ENCODE results near the gene PCSK4.
"Not testable (repeated sequence)": the region's sequence is repeated elsewhere in the genome, so short reads cannot be mapped to it uniquely, and the experiment has no call there.

Gene PCSK4

DNA sequence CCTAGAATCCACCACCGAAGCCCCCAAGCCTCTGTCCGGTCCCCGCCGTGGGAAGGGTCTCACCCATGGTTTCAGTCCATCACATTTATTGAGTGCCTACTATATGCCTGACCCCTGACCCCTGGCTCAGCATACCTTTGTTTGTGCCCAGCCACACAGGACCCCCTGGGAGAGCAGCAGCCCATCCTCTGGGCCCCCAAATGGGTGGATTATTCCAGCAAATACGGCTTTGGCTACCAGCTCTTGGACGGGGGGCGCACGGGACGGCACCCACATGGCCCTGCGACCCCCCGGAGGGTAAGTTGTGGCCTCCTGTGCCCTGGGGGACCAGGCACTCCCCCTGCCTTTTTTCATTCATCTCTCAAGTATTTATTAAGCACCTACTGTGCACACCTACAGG, 41.4 kb upstream of the PCSK4 start:
- TF ChIP-seq EZH2phosphoT487 (IDR thresholded peaks at IDR 0.05; ENCODE audit: borderline replicate concordance, low read length), result no peak
- TF ChIP-seq, protein P1, sequence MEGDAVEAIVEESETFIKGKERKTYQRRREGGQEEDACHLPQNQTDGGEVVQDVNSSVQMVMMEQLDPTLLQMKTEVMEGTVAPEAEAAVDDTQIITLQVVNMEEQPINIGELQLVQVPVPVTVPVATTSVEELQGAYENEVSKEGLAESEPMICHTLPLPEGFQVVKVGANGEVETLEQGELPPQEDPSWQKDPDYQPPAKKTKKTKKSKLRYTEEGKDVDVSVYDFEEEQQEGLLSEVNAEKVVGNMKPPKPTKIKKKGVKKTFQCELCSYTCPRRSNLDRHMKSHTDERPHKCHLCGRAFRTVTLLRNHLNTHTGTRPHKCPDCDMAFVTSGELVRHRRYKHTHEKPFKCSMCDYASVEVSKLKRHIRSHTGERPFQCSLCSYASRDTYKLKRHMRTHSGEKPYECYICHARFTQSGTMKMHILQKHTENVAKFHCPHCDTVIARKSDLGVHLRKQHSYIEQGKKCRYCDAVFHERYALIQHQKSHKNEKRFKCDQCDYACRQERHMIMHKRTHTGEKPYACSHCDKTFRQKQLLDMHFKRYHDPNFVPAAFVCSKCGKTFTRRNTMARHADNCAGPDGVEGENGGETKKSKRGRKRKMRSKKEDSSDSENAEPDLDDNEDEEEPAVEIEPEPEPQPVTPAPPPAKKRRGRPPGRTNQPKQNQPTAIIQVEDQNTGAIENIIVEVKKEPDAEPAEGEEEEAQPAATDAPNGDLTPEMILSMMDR (IDR thresholded peaks at IDR 0.05; ENCODE audit: low read depth, low read length, poor library complexity, severe bottlenecking), result no peak
- no peak overlapping the region for H3K27ac ChIP-seq (ENCODE audit: low read depth, low read length)
- no peaks in the 10 kb centered on the region for H3K79me2 ChIP-seq (ENCODE audit: control insufficient read depth, low read length)
- no peaks in the 10 kb centered on the region for H3K27me3 ChIP-seq (ENCODE audit: control insufficient read depth, low read length)
- H3K4me2 ChIP-seq (ENCODE audit: low read length), result no peak overlapping the region
- H3K9me2 ChIP-seq (replicated peaks; ENCODE audit: control insufficient read depth, low read length), result no peaks in the 10 kb centered on the region
- H3F3A ChIP-seq (ENCODE audit: control insufficient read depth, insufficient read depth), result no peaks in the 10 kb centered on the region
- H4K20me1 ChIP-seq (ENCODE audit: control insufficient read depth, insufficient read depth, low read depth, low read length), result no peaks in the 10 kb centered on the region
- no peak overlapping the region for H3K4me3 ChIP-seq (ENCODE audit: low read length)
- H3K36me3 ChIP-seq (ENCODE audit: control insufficient read depth, low read length), result no peaks in the 10 kb centered on the region
- no peaks in the 10 kb centered on the region for H3K4me1 ChIP-seq (ENCODE audit: control insufficient read depth, low read length)
- no peaks in the 10 kb centered on the region for H3K9me3 ChIP-seq (ENCODE audit: control insufficient read depth, insufficient read depth, low read length)

GRCh38 chr19:1530856-1531255, 40.7 kb upstream of the PCSK4 start:
- not testable (repeated sequence) for H3K27me3 ChIP-seq (ENCODE audit: control insufficient read depth, low read length); H3K9me3 ChIP-seq (ENCODE audit: control insufficient read depth, insufficient read depth, low read length); H3K79me2 ChIP-seq (ENCODE audit: control insufficient read depth, low read length); H4K20me1 ChIP-seq (ENCODE audit: control insufficient read depth, insufficient read depth, low read depth, low read length); H3F3A ChIP-seq (ENCODE audit: control insufficient read depth, insufficient read depth); H3K4me2 ChIP-seq (ENCODE audit: low read length); H3K4me3 ChIP-seq (ENCODE audit: low read length); H3K36me3 ChIP-seq (ENCODE audit: control insufficient read depth, low read length); H3K27ac ChIP-seq (ENCODE audit: low read depth, low read length); H3K4me1 ChIP-seq (ENCODE audit: control insufficient read depth, low read length); H3K9me2 ChIP-seq (replicated peaks; ENCODE audit: control insufficient read depth, low read length)

DNA sequence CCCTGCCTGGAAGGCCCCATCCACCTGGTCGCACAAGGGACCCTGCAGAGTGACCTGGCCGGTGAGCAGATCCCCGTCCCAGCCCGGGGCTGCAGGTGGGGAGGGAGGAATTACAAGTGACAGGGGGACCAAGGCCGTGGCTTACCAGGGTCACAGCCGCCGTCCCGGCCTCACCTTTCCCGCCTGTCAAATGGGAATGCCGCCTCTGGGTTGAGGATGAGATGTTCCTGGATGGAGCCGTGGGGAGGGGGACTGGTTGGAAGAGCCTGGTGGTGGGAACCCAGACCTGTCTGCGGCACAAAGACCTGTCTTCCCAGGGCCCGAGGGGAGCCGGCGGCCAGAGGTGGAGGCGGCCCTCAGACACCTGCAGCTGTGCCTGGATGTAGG, 39.3 kb upstream of the PCSK4 start:
- Histone ChIP-seq H3K4me2 (ENCODE audit: low read length) (no peak overlapping the region), H3F3A (ENCODE audit: control insufficient read depth, insufficient read depth) (no peaks in the 10 kb centered on the region), H3K27ac (ENCODE audit: low read depth, low read length) (no peak overlapping the region), H3K4me3 (ENCODE audit: low read length) (no peak overlapping the region), H3K79me2 (ENCODE audit: control insufficient read depth, low read length) (no peaks in the 10 kb centered on the region), H3K9me2 (replicated peaks; ENCODE audit: control insufficient read depth, low read length) (no peaks in the 10 kb centered on the region), H3K9me3 (ENCODE audit: control insufficient read depth, insufficient read depth, low read length) (no peaks in the 10 kb centered on the region), H3K27me3 (ENCODE audit: control insufficient read depth, low read length) (no peaks in the 10 kb centered on the region), H3K4me1 (ENCODE audit: control insufficient read depth, low read length) (no peaks in the 10 kb centered on the region), H3K36me3 (ENCODE audit: control insufficient read depth, low read length) (no peaks in the 10 kb centered on the region), H4K20me1 (ENCODE audit: control insufficient read depth, insufficient read depth, low read depth, low read length) (no peaks in the 10 kb centered on the region)
- TF ChIP-seq EZH2phosphoT487 (IDR thresholded peaks at IDR 0.05; ENCODE audit: borderline replicate concordance, low read length), result no peak
- TF ChIP-seq, protein P1 (IDR thresholded peaks at IDR 0.05; ENCODE audit: low read depth, low read length, poor library complexity, severe bottlenecking), result no peak

GRCh38 chr19:1528596-1529429, 38.7 kb upstream of the PCSK4 start:
- H3K4me1 ChIP-seq (ENCODE audit: control insufficient read depth, low read length), result no peaks in the 10 kb centered on the region
- H3K9me3 ChIP-seq (ENCODE audit: control insufficient read depth, insufficient read depth, low read length), result no peaks in the 10 kb centered on the region
- no peaks in the 10 kb centered on the region for H4K20me1 ChIP-seq (ENCODE audit: control insufficient read depth, insufficient read depth, low read depth, low read length)
- H3K36me3 ChIP-seq (ENCODE audit: control insufficient read depth, low read length), result no peaks in the 10 kb centered on the region
- no peak overlapping the region for H3K4me2 ChIP-seq (ENCODE audit: low read length)
- H3K79me2 ChIP-seq (ENCODE audit: control insufficient read depth, low read length), result no peaks in the 10 kb centered on the region
- H3K27me3 ChIP-seq (ENCODE audit: control insufficient read depth, low read length), result no peaks in the 10 kb centered on the region
- H3K27ac ChIP-seq (ENCODE audit: low read depth, low read length), result no peak overlapping the region
- no peak overlapping the region for H3K4me3 ChIP-seq (ENCODE audit: low read length)
- TF ChIP-seq EZH2phosphoT487 (IDR thresholded peaks at IDR 0.05; ENCODE audit: borderline replicate concordance, low read length), result no peak
- TF ChIP-seq, protein P1 (IDR thresholded peaks at IDR 0.05; ENCODE audit: low read depth, low read length, poor library complexity, severe bottlenecking), result no peak
- no peaks in the 10 kb centered on the region for H3K9me2 ChIP-seq (replicated peaks; ENCODE audit: control insufficient read depth, low read length)
- H3F3A ChIP-seq (ENCODE audit: control insufficient read depth, insufficient read depth), result no peaks in the 10 kb centered on the region

Data from DOHH2 (cell line).